HEK293T (cell line): ENCODE measurements around the gene CALN1.

Experiments used
- ARNT ChIP-seq: fragments of 450-650 bp; IDR thresholded peaks from 2 replicates; pipeline ENCODE4 v1.6.1; 2017; ENCODE audit warnings: mild to moderate bottlenecking
- BHLHE40 ChIP-seq: fragments of 450-650 bp; IDR thresholded peaks from 2 replicates; pipeline ENCODE4 v1.6.1; 2016; ENCODE audit warnings: mild to moderate bottlenecking, moderate library complexity, borderline replicate concordance
- ELF4 ChIP-seq: fragments of 450-650 bp; IDR thresholded peaks from 2 replicates; pipeline ENCODE4 v1.6.1; 2017; ENCODE audit warnings: antibody characterized with exemption
- FOXA1 ChIP-seq: fragments of 450-650 bp; IDR thresholded peaks from 2 replicates; pipeline ENCODE4 v1.6.1; 2016; ENCODE audit warnings: mild to moderate bottlenecking
- FOXK2 ChIP-seq: fragments of 450-650 bp; IDR thresholded peaks from 2 replicates; pipeline ENCODE4 v1.6.1; 2016; ENCODE audit warnings: mild to moderate bottlenecking
- FOXM1 ChIP-seq: fragments of 450-650 bp; IDR thresholded peaks from 2 replicates; pipeline ENCODE4 v1.6.1; 2017; ENCODE audit warnings: mild to moderate bottlenecking, borderline replicate concordance
- HDGF ChIP-seq: fragments of 450-650 bp; IDR thresholded peaks from 2 replicates; pipeline ENCODE4 v1.6.1; 2017; ENCODE audit warnings: antibody characterized with exemption, borderline replicate concordance
- L3MBTL2 ChIP-seq: fragments of 450-650 bp; conservative IDR thresholded peaks from 2 replicates; pipeline ENCODE4 v1.6.1; 2016; ENCODE audit warnings: mild to moderate bottlenecking
- LEF1 ChIP-seq: fragments of 450-650 bp; IDR thresholded peaks from 2 replicates; pipeline ENCODE4 v1.6.1; 2017; ENCODE audit warnings: mild to moderate bottlenecking, borderline replicate concordance
- NFRKB ChIP-seq: fragments of 450-650 bp; IDR thresholded peaks from 2 replicates; pipeline ENCODE4 v1.6.1; 2016; ENCODE audit warnings: mild to moderate bottlenecking, moderate library complexity
- SP1 ChIP-seq: fragments of 450-650 bp; IDR thresholded peaks from 2 replicates; pipeline ENCODE4 v1.6.1; 2017
- SUZ12 ChIP-seq: fragments of 450-650 bp; IDR thresholded peaks from 2 replicates; pipeline ENCODE4 v1.6.1; 2016; ENCODE audit warnings: mild to moderate bottlenecking
- TARDBP ChIP-seq: fragments of 450-650 bp; IDR thresholded peaks from 2 replicates; pipeline ENCODE4 v1.6.1; 2016
- ZNF384 ChIP-seq: fragments of 450-650 bp; IDR thresholded peaks from 2 replicates; pipeline ENCODE4 v1.6.1; 2016

- TF ChIP-seq TARDBP (no peak), LEF1 (no peak), HDGF (no peak), ELF4 (no peak), L3MBTL2 (no peak), FOXM1 (no peak), SP1 (no peak), FOXK2 (no peak), FOXA1 (no peak), NFRKB (no peak), SUZ12 (no peak), BHLHE40 (no peak), ZNF384 (no peak), ARNT (no peak)
Measured at GRCh38 chr7:71770269-71770907, 641.8 kb downstream of the CALN1 start.
